ENCODE data around the gene KSR2.
A peak's percentile ranks its signal among the peaks of the same experiment; 100 is the strongest.

KSR2 gene

DNA sequence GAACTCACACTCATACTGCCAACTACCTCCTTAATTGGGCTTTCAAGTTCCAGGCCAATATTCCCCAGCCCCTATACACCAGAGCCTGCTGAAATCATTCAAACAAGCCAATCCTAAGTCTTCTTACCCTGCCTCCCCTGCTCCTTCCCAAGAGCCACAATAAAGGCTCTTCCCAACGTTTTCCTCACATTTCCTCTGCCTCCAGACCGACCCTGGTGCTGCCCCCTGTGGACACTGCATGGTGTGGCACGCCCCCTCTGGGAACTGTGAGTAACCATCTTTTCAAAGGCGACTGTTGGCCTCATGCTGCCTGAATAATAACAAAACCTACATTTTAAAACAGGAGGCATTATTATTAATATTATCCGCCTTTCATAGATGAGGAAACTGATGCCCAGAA is 495.8 kb downstream of the KSR2 start:
- no CpG with 5 or more reads among the region's 5 CpGs for WGBS (ENCODE audit: extremely low coverage, insufficient coverage, insufficient read length)
- H3K4ac ChIP-seq (ENCODE audit: low read depth, low read length): no peak overlapping the region
- H4K91ac ChIP-seq (ENCODE audit: low read depth, low read length): no peak overlapping the region
- no peaks in the 10 kb centered on the region for H3K27me3 ChIP-seq (ENCODE audit: insufficient read depth, low read length)
- no peak overlapping the region for H2BK5ac ChIP-seq (ENCODE audit: low read depth, low read length, poor library complexity)
- H2BK120ac ChIP-seq (ENCODE audit: insufficient read depth, low read length, poor library complexity): no peak overlapping the region
- no peaks in the 10 kb centered on the region for H3K79me2 ChIP-seq (ENCODE audit: control insufficient read depth, insufficient read depth, low read length, poor library complexity)
- H3K23ac ChIP-seq (ENCODE audit: low read length): no peak overlapping the region
- H2BK12ac ChIP-seq (ENCODE audit: low read length): no peak overlapping the region
- H3K36me3 ChIP-seq (ENCODE audit: control insufficient read depth in 1 of 2, insufficient read depth in 2 of 2, low read length in 2 of 2): no peaks in the 10 kb centered on the region
- H3K4me3 ChIP-seq (ENCODE audit: low read depth, low read length): no peak overlapping the region
- DNase-seq: peak in 1 of 2 donors; percentile 33
- H3K9ac ChIP-seq (ENCODE audit: low read length): no peak overlapping the region
- no peak overlapping the region for H3K14ac ChIP-seq (ENCODE audit: low read length)
- H4K12ac ChIP-seq (ENCODE audit: low read depth, low read length): no peak overlapping the region
- no peak overlapping the region for H3K4me2 ChIP-seq (ENCODE audit: low read length)
- H3K9me3 ChIP-seq (ENCODE audit: insufficient read depth, low read depth, low read length): peaks cover 2% of the 10 kb centered on the region
- no peaks in the 10 kb centered on the region for H3K4me1 ChIP-seq (ENCODE audit: control insufficient read depth in 1 of 2, insufficient read depth in 2 of 2, low read length in 2 of 2)
- no peak overlapping the region for H3K27ac ChIP-seq (ENCODE audit: low read depth, low read length)
- no peak overlapping the region for H3K18ac ChIP-seq (ENCODE audit: low read length)
- H2AFZ ChIP-seq (ENCODE audit: insufficient read depth, low read length, poor library complexity): no peak overlapping the region
- H3K79me1 ChIP-seq (ENCODE audit: low read length): no peaks in the 10 kb centered on the region
- H2AK5ac ChIP-seq (ENCODE audit: low read length): no peak overlapping the region
- H4K8ac ChIP-seq (ENCODE audit: low read depth, low read length): no peak overlapping the region

DNA sequence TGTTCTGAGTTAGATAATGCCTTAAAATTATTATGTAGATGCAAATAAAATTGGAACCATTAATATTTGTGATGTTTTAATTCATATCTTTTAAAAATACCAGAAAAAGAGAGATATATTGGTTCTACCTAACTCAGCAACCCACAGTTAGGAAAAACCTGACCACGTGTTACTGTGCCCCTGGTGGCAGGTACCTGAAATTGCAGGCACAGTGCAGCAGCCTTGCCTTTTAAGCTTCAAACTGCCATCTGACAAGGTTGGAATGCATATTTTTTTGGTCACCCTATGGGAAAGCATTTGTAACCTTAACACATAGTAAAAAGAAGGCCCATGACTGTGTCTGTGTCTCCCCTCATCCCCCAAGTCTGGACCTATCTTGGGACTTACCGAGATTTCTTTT is 498.0 kb downstream of the KSR2 start:
- no peak overlapping the region for H4K91ac ChIP-seq (ENCODE audit: low read depth, low read length)
- DNase-seq: no peak
- H2BK5ac ChIP-seq (ENCODE audit: low read depth, low read length, poor library complexity): no peak overlapping the region
- H2AK5ac ChIP-seq (ENCODE audit: low read length): no peak overlapping the region
- no peaks in the 10 kb centered on the region for H3K27me3 ChIP-seq (ENCODE audit: insufficient read depth, low read length)
- no peak overlapping the region for H3K4ac ChIP-seq (ENCODE audit: low read depth, low read length)
- no peak overlapping the region for H4K12ac ChIP-seq (ENCODE audit: low read depth, low read length)
- peaks cover 0 to 3% of the 10 kb centered on the region in 2 experiments for H3K4me1 ChIP-seq (ENCODE audit: control insufficient read depth in 1 of 2, insufficient read depth in 2 of 2, low read length in 2 of 2)
- H2BK12ac ChIP-seq (ENCODE audit: low read length): no peak overlapping the region
- WGBS (ENCODE audit: extremely low coverage, insufficient coverage, insufficient read length): no CpG with 5 or more reads among the region's 2 CpGs
- H3K79me2 ChIP-seq (ENCODE audit: control insufficient read depth, insufficient read depth, low read length, poor library complexity): no peaks in the 10 kb centered on the region
- H3K27ac ChIP-seq (ENCODE audit: low read depth, low read length): no peak overlapping the region
- no peak overlapping the region for H3K4me2 ChIP-seq (ENCODE audit: low read length)
- H3K4me3 ChIP-seq (ENCODE audit: low read depth, low read length): no peak overlapping the region
- H3K9ac ChIP-seq (ENCODE audit: low read length): no peak overlapping the region
- H3K14ac ChIP-seq (ENCODE audit: low read length): no peak overlapping the region
- no peaks in the 10 kb centered on the region for H3K79me1 ChIP-seq (ENCODE audit: low read length)
- H3K36me3 ChIP-seq (ENCODE audit: control insufficient read depth in 1 of 2, insufficient read depth in 2 of 2, low read length in 2 of 2): no peaks in the 10 kb centered on the region
- H2BK120ac ChIP-seq (ENCODE audit: insufficient read depth, low read length, poor library complexity): no peak overlapping the region
- H3K18ac ChIP-seq (ENCODE audit: low read length): no peak overlapping the region
- no peak overlapping the region for H3K23ac ChIP-seq (ENCODE audit: low read length)
- H2AFZ ChIP-seq (ENCODE audit: insufficient read depth, low read length, poor library complexity): no peak overlapping the region
- peaks cover 1% of the 10 kb centered on the region for H3K9me3 ChIP-seq (ENCODE audit: insufficient read depth, low read depth, low read length)
- H4K8ac ChIP-seq (ENCODE audit: low read depth, low read length): no peak overlapping the region

DNA sequence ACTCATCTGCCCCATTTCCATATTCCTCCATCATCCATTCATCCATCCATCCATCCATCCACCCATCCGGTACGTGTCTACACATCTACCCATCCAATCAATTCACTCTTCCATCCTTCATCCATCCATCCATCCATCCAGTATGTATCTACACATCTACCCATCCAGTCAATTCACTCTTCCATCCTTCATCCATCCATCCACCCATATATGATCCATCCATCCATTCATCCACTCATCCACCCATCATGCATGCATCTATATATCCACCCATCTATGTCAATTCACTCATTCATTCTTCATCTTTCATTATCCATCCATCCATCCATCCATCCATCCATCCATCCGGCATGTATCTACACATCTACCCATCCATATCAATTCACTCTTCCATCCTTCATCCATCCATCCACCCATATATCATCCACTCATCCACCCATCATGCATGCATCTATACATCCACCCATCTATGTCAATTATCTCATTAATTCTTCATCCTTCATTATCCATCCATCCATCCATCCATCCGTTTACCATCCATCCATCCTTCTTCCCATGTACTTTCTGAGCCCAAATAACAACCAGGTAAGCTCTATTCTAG is 498.8 kb downstream of the KSR2 start:
- no peaks in the 10 kb centered on the region for H3K9me3 ChIP-seq (ENCODE audit: insufficient read depth, low read depth, low read length)
- no peaks in the 10 kb centered on the region for H3K79me2 ChIP-seq (ENCODE audit: control insufficient read depth, insufficient read depth, low read length, poor library complexity)
- no peak overlapping the region for H3K18ac ChIP-seq (ENCODE audit: low read length)
- H3K36me3 ChIP-seq (ENCODE audit: control insufficient read depth in 1 of 2, insufficient read depth in 2 of 2, low read length in 2 of 2): no peaks in the 10 kb centered on the region
- no peak overlapping the region for H2BK120ac ChIP-seq (ENCODE audit: insufficient read depth, low read length, poor library complexity)
- no peak overlapping the region for H4K91ac ChIP-seq (ENCODE audit: low read depth, low read length)
- no peak overlapping the region for H3K14ac ChIP-seq (ENCODE audit: low read length)
- 85% methylated on average over 4 of the region's 4 CpGs for WGBS (ENCODE audit: extremely low coverage, insufficient coverage, insufficient read length)
- no peak overlapping the region for H3K4ac ChIP-seq (ENCODE audit: low read depth, low read length)
- no peak overlapping the region for H3K27ac ChIP-seq (ENCODE audit: low read depth, low read length)
- H2AK5ac ChIP-seq (ENCODE audit: low read length): no peak overlapping the region
- H4K12ac ChIP-seq (ENCODE audit: low read depth, low read length): no peak overlapping the region
- no peak overlapping the region for H3K4me2 ChIP-seq (ENCODE audit: low read length)
- no peak overlapping the region for H3K9ac ChIP-seq (ENCODE audit: low read length)
- no peak overlapping the region for H4K8ac ChIP-seq (ENCODE audit: low read depth, low read length)
- H3K23ac ChIP-seq (ENCODE audit: low read length): no peak overlapping the region
- no peak overlapping the region for H3K4me3 ChIP-seq (ENCODE audit: low read depth, low read length)
- H3K27me3 ChIP-seq (ENCODE audit: insufficient read depth, low read length): no peaks in the 10 kb centered on the region
- H2BK5ac ChIP-seq (ENCODE audit: low read depth, low read length, poor library complexity): no peak overlapping the region
- DNase-seq: no peak
- H3K4me1 ChIP-seq (ENCODE audit: control insufficient read depth in 1 of 2, insufficient read depth in 2 of 2, low read length in 2 of 2): peaks cover 0 to 3% of the 10 kb centered on the region in 2 experiments
- no peaks in the 10 kb centered on the region for H3K79me1 ChIP-seq (ENCODE audit: low read length)
- H2AFZ ChIP-seq (ENCODE audit: insufficient read depth, low read length, poor library complexity): no peak overlapping the region
- H2BK12ac ChIP-seq (ENCODE audit: low read length): no peak overlapping the region

DNA sequence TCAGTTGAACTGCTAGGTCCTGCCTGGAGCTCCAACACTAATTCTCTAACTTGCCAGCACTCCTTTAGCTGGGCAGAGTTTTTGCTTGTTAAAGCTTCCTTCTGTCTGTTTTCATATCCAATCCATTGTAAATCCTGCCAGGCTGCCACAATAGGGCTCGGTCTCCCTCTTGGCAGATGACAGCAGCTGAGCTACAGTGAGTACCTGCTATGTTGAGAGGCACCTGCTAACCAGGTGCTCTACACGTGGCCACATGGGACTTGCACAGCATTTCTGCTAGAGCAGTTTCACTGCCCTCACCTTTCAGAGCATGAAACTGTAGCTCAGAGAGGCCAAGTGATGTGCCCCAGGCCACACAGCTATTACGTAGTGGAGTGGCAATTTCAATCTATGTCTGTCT is 500.8 kb downstream of the KSR2 start:
- H4K91ac ChIP-seq (ENCODE audit: low read depth, low read length): no peak overlapping the region
- no peak overlapping the region for H3K4ac ChIP-seq (ENCODE audit: low read depth, low read length)
- no peak overlapping the region for H2BK120ac ChIP-seq (ENCODE audit: insufficient read depth, low read length, poor library complexity)
- no peaks in the 10 kb centered on the region for H3K79me1 ChIP-seq (ENCODE audit: low read length)
- H3K4me1 ChIP-seq (ENCODE audit: control insufficient read depth in 1 of 2, insufficient read depth in 2 of 2, low read length in 2 of 2): peaks cover 0 to 3% of the 10 kb centered on the region in 2 experiments
- no CpG with 5 or more reads among the region's 3 CpGs for WGBS (ENCODE audit: extremely low coverage, insufficient coverage, insufficient read length)
- no peak overlapping the region for H3K9ac ChIP-seq (ENCODE audit: low read length)
- H3K27ac ChIP-seq (ENCODE audit: low read depth, low read length): no peak overlapping the region
- H2BK5ac ChIP-seq (ENCODE audit: low read depth, low read length, poor library complexity): no peak overlapping the region
- H2AK5ac ChIP-seq (ENCODE audit: low read length): no peak overlapping the region
- H3K79me2 ChIP-seq (ENCODE audit: control insufficient read depth, insufficient read depth, low read length, poor library complexity): no peaks in the 10 kb centered on the region
- no peak overlapping the region for H3K4me3 ChIP-seq (ENCODE audit: low read depth, low read length)
- H3K14ac ChIP-seq (ENCODE audit: low read length): no peak overlapping the region
- H4K12ac ChIP-seq (ENCODE audit: low read depth, low read length): no peak overlapping the region
- no peak overlapping the region for H4K8ac ChIP-seq (ENCODE audit: low read depth, low read length)
- no peak overlapping the region for H3K18ac ChIP-seq (ENCODE audit: low read length)
- no peak overlapping the region for H2AFZ ChIP-seq (ENCODE audit: insufficient read depth, low read length, poor library complexity)
- DNase-seq: peak in 1 of 2 donors; percentile 7
- no peak overlapping the region for H3K23ac ChIP-seq (ENCODE audit: low read length)
- no peaks in the 10 kb centered on the region for H3K9me3 ChIP-seq (ENCODE audit: insufficient read depth, low read depth, low read length)
- no peaks in the 10 kb centered on the region for H3K27me3 ChIP-seq (ENCODE audit: insufficient read depth, low read length)
- no peak overlapping the region for H3K4me2 ChIP-seq (ENCODE audit: low read length)
- no peaks in the 10 kb centered on the region for H3K36me3 ChIP-seq (ENCODE audit: control insufficient read depth in 1 of 2, insufficient read depth in 2 of 2, low read length in 2 of 2)
- H2BK12ac ChIP-seq (ENCODE audit: low read length): no peak overlapping the region
